Fibroblast of lung (primary cell): ENCODE measurements around the gene PRRT1.

Experiments used
- EZH2 ChIP-seq: IDR thresholded peaks from 2 replicates; pipeline ENCODE4 v1.5.1; 2012; ENCODE audit warnings: low read length, control low read depth, mild to moderate bottlenecking; ENCODE audit errors: missing control alignments
- TF ChIP-seq, protein P1 (sequence below), 2 donors: IDR thresholded peaks in 1 of 2; conservative IDR thresholded peaks in 1 of 2; 1 replicate in 1 of 2; 2 replicates in 1 of 2; pipeline ENCODE4 v1.5.1; 2011 to 2012; ENCODE audit warnings: low read length in 2 of 2, control low read depth in 1 of 2, inconsistent platforms in 1 of 2, low read depth in 1 of 2, mild to moderate bottlenecking in 1 of 2

DNA sequence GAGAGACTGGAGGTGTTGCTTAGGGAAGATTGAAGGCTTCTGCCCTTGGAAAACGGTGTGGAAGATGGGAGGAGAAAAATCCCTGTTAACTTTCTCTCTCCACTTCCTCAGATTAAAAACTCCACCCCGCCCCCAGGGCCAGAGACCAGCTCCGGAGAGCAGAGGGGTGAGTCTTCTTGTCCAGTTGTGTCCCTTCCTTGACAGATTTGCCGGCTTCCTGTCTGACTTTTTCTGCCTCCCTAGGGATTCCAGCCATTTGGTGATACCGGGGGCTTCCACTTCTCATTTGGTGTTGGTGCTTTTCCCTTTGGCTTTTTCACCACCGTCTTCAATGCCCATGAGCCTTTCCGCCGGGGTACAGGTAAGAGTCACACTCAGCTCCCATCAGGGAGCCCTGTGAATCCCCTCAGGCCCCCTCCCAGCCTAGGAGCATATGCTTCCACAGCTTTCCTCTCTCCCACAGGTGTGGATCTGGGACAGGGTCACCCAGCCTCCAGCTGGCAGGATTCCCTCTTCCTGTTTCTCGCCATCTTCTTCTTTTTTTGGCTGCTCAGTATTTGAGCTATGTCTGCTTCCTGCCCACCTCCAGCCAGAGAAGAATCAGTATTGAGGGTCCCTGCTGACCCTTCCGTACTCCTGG is 28.1 kb upstream of the PRRT1 start:
- TF ChIP-seq, protein P1, sequence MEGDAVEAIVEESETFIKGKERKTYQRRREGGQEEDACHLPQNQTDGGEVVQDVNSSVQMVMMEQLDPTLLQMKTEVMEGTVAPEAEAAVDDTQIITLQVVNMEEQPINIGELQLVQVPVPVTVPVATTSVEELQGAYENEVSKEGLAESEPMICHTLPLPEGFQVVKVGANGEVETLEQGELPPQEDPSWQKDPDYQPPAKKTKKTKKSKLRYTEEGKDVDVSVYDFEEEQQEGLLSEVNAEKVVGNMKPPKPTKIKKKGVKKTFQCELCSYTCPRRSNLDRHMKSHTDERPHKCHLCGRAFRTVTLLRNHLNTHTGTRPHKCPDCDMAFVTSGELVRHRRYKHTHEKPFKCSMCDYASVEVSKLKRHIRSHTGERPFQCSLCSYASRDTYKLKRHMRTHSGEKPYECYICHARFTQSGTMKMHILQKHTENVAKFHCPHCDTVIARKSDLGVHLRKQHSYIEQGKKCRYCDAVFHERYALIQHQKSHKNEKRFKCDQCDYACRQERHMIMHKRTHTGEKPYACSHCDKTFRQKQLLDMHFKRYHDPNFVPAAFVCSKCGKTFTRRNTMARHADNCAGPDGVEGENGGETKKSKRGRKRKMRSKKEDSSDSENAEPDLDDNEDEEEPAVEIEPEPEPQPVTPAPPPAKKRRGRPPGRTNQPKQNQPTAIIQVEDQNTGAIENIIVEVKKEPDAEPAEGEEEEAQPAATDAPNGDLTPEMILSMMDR (conservative IDR thresholded peaks at IDR 0.05 in 1 of 2, IDR thresholded peaks at IDR 0.05 in 1 of 2; ENCODE audit: low read depth in 1 of 2, low read length in 2 of 2): no peak
- TF ChIP-seq EZH2: no peak
